HCT116 (cell line): ENCODE measurements around the gene FKBP6.

ENCODE experiments used
- ATF3 ChIP-seq: IDR thresholded peaks from 2 replicates; pipeline ENCODE4 v1.6.1; 2012
- CEBPB ChIP-seq: IDR thresholded peaks from 2 replicates; pipeline ENCODE4 v1.6.1; 2012; ENCODE audit warnings: low read depth
- CTCF ChIP-seq, 3 experiments: fragments of 200-600 bp in 1 of 3; sonication (generic) in 1 of 3; IDR thresholded peaks in 2 of 3; conservative IDR thresholded peaks in 1 of 3; 2 replicates each; pipeline ENCODE4 v1.5.1; 2012 to 2017; ENCODE audit warnings: low read depth in 2 of 3, low read length in 2 of 3, antibody characterized with exemption in 1 of 3, borderline replicate concordance in 1 of 3, control low read depth in 1 of 3, mild to moderate bottlenecking in 1 of 3, mixed read lengths in 1 of 3, mixed run types in 1 of 3, moderate library complexity in 1 of 3; ENCODE audit not compliant: insufficient read depth in 1 of 3
- ELF1 ChIP-seq: IDR thresholded peaks from 2 replicates; pipeline ENCODE4 v1.6.1; 2012; ENCODE audit warnings: low read depth, borderline replicate concordance
- EZH2 ChIP-seq: fragments of 200-600 bp; sonication (generic); IDR thresholded peaks from 2 replicates; pipeline ENCODE4 v1.6.1; 2017; ENCODE audit warnings: antibody characterized with exemption, mixed run types
- EZH2phosphoT487 ChIP-seq: fragments of 200-600 bp; IDR thresholded peaks from 2 replicates; pipeline ENCODE4 v1.6.1; 2018; ENCODE audit warnings: antibody characterized with exemption, borderline replicate concordance
- MAX ChIP-seq: IDR thresholded peaks from 2 replicates; pipeline ENCODE4 v1.6.1; 2012
- POLR2A ChIP-seq: IDR thresholded peaks from 2 replicates; pipeline ENCODE4 v1.7.0; 2011; ENCODE audit warnings: borderline replicate concordance; ENCODE audit not compliant: insufficient read depth, insufficient read length; ENCODE audit errors: extremely low read depth
- POLR2AphosphoS5 ChIP-seq: IDR thresholded peaks from 2 replicates; pipeline ENCODE4 v1.6.1; 2011; ENCODE audit warnings: mild to moderate bottlenecking, low read depth, low read length, moderate library complexity
- ZFX ChIP-seq: fragments of 450-650 bp; IDR thresholded peaks from 2 replicates; pipeline ENCODE4 v1.6.1; 2017

GRCh38 chr7:73387221-73387828 is 59.4 kb downstream of the FKBP6 start:
- TF ChIP-seq POLR2A (no peak), EZH2 (no peak), POLR2AphosphoS5 (no peak), CTCF (IDR thresholded peaks at IDR 0.05 in 2 of 3, conservative IDR thresholded peaks at IDR 0.05 in 1 of 3; ENCODE audit: borderline replicate concordance in 1 of 3, insufficient read depth in 1 of 3, low read depth in 2 of 3, low read length in 2 of 3) (no peak), ATF3 (no peak), CEBPB (no peak), ELF1 (no peak), ZFX (no peak), EZH2phosphoT487 (no peak), MAX (no peak)
